ENCODE data around the gene RPS14.
A peak's percentile ranks its signal among the peaks of the same experiment; 100 is the strongest.

RPS14 gene

DNA sequence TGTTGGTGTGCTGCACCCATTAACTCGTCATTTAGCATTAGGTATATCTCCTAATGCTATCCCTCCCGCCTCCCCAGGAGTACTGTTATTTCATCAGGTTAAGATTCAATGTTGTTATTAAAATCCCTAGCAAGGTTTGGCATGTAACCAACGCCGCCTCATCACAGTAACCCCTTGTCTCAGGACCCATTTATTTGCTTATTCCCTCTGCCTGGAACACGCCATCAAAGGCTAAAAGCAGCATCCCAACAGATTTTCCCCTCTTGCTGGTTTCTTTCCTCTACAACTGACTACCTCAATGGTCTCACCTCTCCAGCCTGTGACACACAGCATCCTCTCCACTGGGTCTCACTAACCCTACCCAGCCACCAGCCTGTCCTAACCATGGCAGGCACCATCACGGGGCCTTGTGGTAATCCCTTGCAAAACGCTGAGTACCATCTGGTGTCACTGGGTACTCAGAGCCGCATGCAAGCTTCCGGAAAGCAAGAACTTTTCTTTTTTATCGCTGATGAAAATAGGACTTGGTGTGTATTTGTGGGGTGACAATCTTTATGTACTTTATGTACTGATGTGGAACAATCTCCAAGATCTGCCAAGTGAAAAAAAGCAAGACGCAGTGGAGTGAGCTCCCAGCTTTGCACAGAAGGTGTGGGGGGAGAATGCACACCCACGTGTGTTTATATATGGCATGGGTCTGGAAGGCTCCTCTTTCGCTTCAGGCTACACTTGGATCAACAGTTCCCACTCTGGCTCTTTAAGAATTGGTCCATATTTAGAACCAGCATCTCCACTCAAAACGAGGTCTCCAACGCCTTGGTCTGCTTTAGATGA is 6.1 kb downstream of the RPS14 start:
- DNase-seq (ENCODE audit: low spot score) (no peak), ATAC-seq (ENCODE audit: low read depth) (peak; percentile 26)
- Histone ChIP-seq H3K4me1 (ENCODE audit: insufficient read depth, poor library complexity, severe bottlenecking) (peaks cover 8% of the 10 kb centered on the region), H3K27me3 (ENCODE audit: insufficient read depth, poor library complexity, severe bottlenecking) (no peaks in the 10 kb centered on the region), H3K4me3 (ENCODE audit: severe bottlenecking) (no peak overlapping the region), H3K9me3 (ENCODE audit: severe bottlenecking) (no peaks in the 10 kb centered on the region), H3K36me3 (ENCODE audit: low read depth) (peaks cover 60% of the 10 kb centered on the region), H3K27ac (ENCODE audit: poor library complexity, severe bottlenecking) (no peak overlapping the region)
- TF ChIP-seq, protein P1, sequence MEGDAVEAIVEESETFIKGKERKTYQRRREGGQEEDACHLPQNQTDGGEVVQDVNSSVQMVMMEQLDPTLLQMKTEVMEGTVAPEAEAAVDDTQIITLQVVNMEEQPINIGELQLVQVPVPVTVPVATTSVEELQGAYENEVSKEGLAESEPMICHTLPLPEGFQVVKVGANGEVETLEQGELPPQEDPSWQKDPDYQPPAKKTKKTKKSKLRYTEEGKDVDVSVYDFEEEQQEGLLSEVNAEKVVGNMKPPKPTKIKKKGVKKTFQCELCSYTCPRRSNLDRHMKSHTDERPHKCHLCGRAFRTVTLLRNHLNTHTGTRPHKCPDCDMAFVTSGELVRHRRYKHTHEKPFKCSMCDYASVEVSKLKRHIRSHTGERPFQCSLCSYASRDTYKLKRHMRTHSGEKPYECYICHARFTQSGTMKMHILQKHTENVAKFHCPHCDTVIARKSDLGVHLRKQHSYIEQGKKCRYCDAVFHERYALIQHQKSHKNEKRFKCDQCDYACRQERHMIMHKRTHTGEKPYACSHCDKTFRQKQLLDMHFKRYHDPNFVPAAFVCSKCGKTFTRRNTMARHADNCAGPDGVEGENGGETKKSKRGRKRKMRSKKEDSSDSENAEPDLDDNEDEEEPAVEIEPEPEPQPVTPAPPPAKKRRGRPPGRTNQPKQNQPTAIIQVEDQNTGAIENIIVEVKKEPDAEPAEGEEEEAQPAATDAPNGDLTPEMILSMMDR (IDR thresholded peaks at IDR 0.05; ENCODE audit: poor library complexity, severe bottlenecking), result no peak

- H3K36me3 ChIP-seq (ENCODE audit: low read depth), result peaks cover 52% of the 10 kb centered on the region
- H3K27me3 ChIP-seq (ENCODE audit: insufficient read depth, poor library complexity, severe bottlenecking), result no peaks in the 10 kb centered on the region
- H3K4me1 ChIP-seq (ENCODE audit: insufficient read depth, poor library complexity, severe bottlenecking), result peaks cover 2% of the 10 kb centered on the region
- DNase-seq (ENCODE audit: low spot score) (no peak), ATAC-seq (ENCODE audit: low read depth) (peak; percentile 24)
- peak overlapping the region; percentile 2 for H3K27ac ChIP-seq (ENCODE audit: poor library complexity, severe bottlenecking)
- TF ChIP-seq, protein P1 (IDR thresholded peaks at IDR 0.05; ENCODE audit: poor library complexity, severe bottlenecking), result no peak
- no peaks in the 10 kb centered on the region for H3K9me3 ChIP-seq (ENCODE audit: severe bottlenecking)
- no peak overlapping the region for H3K4me3 ChIP-seq (ENCODE audit: severe bottlenecking)
Measured at GRCh38 chr5:150442699-150443080, 6.8 kb downstream of the RPS14 start.

GRCh38 chr5:150441813-150442698 is 7.5 kb downstream of the RPS14 start:
- ATAC-seq (ENCODE audit: low read depth) (peak; percentile 37), DNase-seq (ENCODE audit: low spot score) (no peak)
- no peak overlapping the region for H3K4me3 ChIP-seq (ENCODE audit: severe bottlenecking)
- TF ChIP-seq, protein P1 (IDR thresholded peaks at IDR 0.05; ENCODE audit: poor library complexity, severe bottlenecking), result no peak
- H3K27me3 ChIP-seq (ENCODE audit: insufficient read depth, poor library complexity, severe bottlenecking), result no peaks in the 10 kb centered on the region
- no peaks in the 10 kb centered on the region for H3K9me3 ChIP-seq (ENCODE audit: severe bottlenecking)
- H3K4me1 ChIP-seq (ENCODE audit: insufficient read depth, poor library complexity, severe bottlenecking), result no peaks in the 10 kb centered on the region
- peak overlapping the region; percentile 2 for H3K27ac ChIP-seq (ENCODE audit: poor library complexity, severe bottlenecking)
- H3K36me3 ChIP-seq (ENCODE audit: low read depth), result peaks cover 46% of the 10 kb centered on the region

DNA sequence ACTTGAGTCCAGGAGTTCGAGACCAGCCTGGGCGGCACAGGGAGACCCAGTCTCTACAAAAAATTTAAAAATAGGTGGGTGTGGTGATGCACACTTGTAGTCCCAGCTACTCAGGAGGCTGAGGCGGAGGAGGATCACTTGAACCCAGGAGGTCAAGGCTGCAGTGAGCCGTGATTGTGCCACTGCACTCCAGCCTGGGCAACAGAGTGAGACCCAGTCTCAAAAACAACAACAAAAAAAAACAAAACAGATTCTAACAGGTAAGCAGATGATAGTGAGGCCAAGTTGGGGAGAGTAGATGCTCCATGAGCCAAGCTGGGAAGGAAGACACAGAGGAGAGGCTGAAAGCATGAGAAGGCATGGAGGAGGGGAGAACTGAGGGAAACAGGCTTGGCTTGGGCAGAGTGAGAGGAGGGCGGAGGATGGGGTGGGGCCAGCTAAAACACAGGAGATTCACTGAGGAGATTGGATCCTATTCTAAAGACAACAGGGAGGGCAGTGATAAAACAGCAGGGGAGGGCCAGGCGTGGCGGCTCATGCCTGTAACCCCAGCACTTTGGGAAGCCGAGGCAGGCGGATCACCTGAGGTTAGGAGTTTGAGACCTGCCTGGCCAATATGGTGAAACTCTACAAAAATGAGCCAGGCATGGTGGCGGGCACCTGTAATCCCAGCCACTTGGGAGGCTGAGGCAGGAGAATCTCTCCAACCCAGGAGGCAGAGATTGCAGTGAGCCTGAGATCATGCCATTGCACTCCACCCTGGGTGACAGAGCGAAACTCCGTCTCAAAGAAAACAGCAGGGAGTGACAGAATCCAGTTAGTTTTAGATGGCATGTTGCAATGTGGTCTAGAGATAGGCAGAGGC is 8.4 kb downstream of the RPS14 start:
- H3K9me3 ChIP-seq (ENCODE audit: severe bottlenecking), result no peaks in the 10 kb centered on the region
- H3K36me3 ChIP-seq (ENCODE audit: low read depth), result peaks cover 37% of the 10 kb centered on the region
- ATAC-seq (ENCODE audit: low read depth) (peak; percentile 1; the same call in 1 of the 3 replicates), DNase-seq (ENCODE audit: low spot score) (no peak)
- H3K4me3 ChIP-seq (ENCODE audit: severe bottlenecking), result no peak overlapping the region
- H3K4me1 ChIP-seq (ENCODE audit: insufficient read depth, poor library complexity, severe bottlenecking), result peaks cover 5% of the 10 kb centered on the region
- no peak overlapping the region for H3K27ac ChIP-seq (ENCODE audit: poor library complexity, severe bottlenecking)
- TF ChIP-seq, protein P1 (IDR thresholded peaks at IDR 0.05; ENCODE audit: poor library complexity, severe bottlenecking), result no peak
- H3K27me3 ChIP-seq (ENCODE audit: insufficient read depth, poor library complexity, severe bottlenecking), result no peaks in the 10 kb centered on the region

Data from RWPE2 (cell line).